ENCODE measurements around the gene MEGF9.

The MEGF9 gene

DNA sequence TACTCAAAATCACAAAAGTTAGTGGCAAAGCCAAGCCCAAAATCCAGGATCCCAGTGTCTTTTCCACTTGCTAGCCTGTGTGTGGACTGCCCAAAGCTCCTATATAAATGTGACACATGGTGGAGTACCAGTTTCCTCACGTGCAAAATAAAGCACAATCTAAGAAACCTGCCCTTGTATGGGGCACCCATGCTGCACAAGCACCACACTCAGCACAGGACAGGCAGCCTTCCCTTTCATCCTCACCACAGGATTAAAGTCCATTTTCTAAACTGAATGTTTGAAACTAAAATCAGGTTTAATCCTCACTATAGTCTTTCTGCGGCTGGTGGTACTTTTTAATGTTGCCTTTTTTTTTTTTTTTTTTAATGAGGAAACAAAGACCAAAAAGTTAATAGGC is 139.8 kb downstream of the MEGF9 start:
- Histone ChIP-seq H3K9me3 (ENCODE audit: insufficient read depth, low read length) (no peaks in the 10 kb centered on the region), H2AFZ (ENCODE audit: low read depth, low read length, severe bottlenecking) (no peak overlapping the region), H3K4me2 (ENCODE audit: low read depth, low read length, poor library complexity, severe bottlenecking) (no peak overlapping the region), H3F3A (ENCODE audit: insufficient read depth) (no peaks in the 10 kb centered on the region), H3K79me2 (ENCODE audit: insufficient read depth, low read length) (peaks cover 72% of the 10 kb centered on the region), H3K27ac (ENCODE audit: low read depth, low read length) (no peak overlapping the region), H3K9me2 (replicated peaks; ENCODE audit: insufficient read depth, low read length) (no peaks in the 10 kb centered on the region), H4K20me1 (ENCODE audit: low read depth, low read length) (no peaks in the 10 kb centered on the region; the same call in 1 of the 2 replicates), H3K36me3 (ENCODE audit: low read length) (peaks cover 2% of the 10 kb centered on the region; the same call in 1 of the 2 replicates), H3K4me3 (ENCODE audit: insufficient read depth, low read length, poor library complexity, severe bottlenecking) (no peak overlapping the region), H3K9ac (ENCODE audit: low read length) (no peak overlapping the region), H3K27me3 (ENCODE audit: low read length) (no peaks in the 10 kb centered on the region)
- TF ChIP-seq EZH2phosphoT487 (conservative IDR thresholded peaks at IDR 0.05; ENCODE audit: low read length) (no peak), CTCF (IDR thresholded peaks at IDR 0.05; ENCODE audit: insufficient read depth, low read length, poor library complexity, severe bottlenecking) (no peak)

- no peaks in the 10 kb centered on the region for H3K27me3 ChIP-seq (ENCODE audit: low read length)
Observed at GRCh38 chr9:120572472-120572871, 141.8 kb downstream of the MEGF9 start.

GRCh38 chr9:120571443-120572257 is 142.6 kb downstream of the MEGF9 start:
- Histone ChIP-seq H3K9ac (ENCODE audit: low read length) (no peak overlapping the region), H3K9me2 (replicated peaks; ENCODE audit: insufficient read depth, low read length) (no peaks in the 10 kb centered on the region), H3K27me3 (ENCODE audit: low read length) (no peaks in the 10 kb centered on the region), H3F3A (ENCODE audit: insufficient read depth) (no peaks in the 10 kb centered on the region), H3K79me2 (ENCODE audit: insufficient read depth, low read length) (peaks cover 44% of the 10 kb centered on the region), H3K9me3 (ENCODE audit: insufficient read depth, low read length) (no peaks in the 10 kb centered on the region), H2AFZ (ENCODE audit: low read depth, low read length, severe bottlenecking) (no peak overlapping the region), H3K4me2 (ENCODE audit: low read depth, low read length, poor library complexity, severe bottlenecking) (no peak overlapping the region), H4K20me1 (ENCODE audit: low read depth, low read length) (peaks cover 5% of the 10 kb centered on the region; the same call in 1 of the 2 replicates), H3K36me3 (ENCODE audit: low read length) (peaks cover 24% of the 10 kb centered on the region), H3K4me3 (ENCODE audit: insufficient read depth, low read length, poor library complexity, severe bottlenecking) (no peak overlapping the region), H3K27ac (ENCODE audit: low read depth, low read length) (no peak overlapping the region)
- TF ChIP-seq CTCF (IDR thresholded peaks at IDR 0.05; ENCODE audit: insufficient read depth, low read length, poor library complexity, severe bottlenecking) (no peak), EZH2phosphoT487 (conservative IDR thresholded peaks at IDR 0.05; ENCODE audit: low read length) (no peak)

More at GRCh38 chr9:120572472-120572871, 141.8 kb downstream of the MEGF9 start:
- Histone ChIP-seq H3K27ac (ENCODE audit: low read depth, low read length) (no peak overlapping the region), H3K4me3 (ENCODE audit: insufficient read depth, low read length, poor library complexity, severe bottlenecking) (no peak overlapping the region), H3K9me3 (ENCODE audit: insufficient read depth, low read length) (no peaks in the 10 kb centered on the region), H3K79me2 (ENCODE audit: insufficient read depth, low read length) (peaks cover 52% of the 10 kb centered on the region), H3F3A (ENCODE audit: insufficient read depth) (no peaks in the 10 kb centered on the region), H3K4me2 (ENCODE audit: low read depth, low read length, poor library complexity, severe bottlenecking) (no peak overlapping the region), H3K9me2 (replicated peaks; ENCODE audit: insufficient read depth, low read length) (no peaks in the 10 kb centered on the region), H4K20me1 (ENCODE audit: low read depth, low read length) (peaks cover under 1% of the 10 kb centered on the region; the same call in 1 of the 2 replicates), H2AFZ (ENCODE audit: low read depth, low read length, severe bottlenecking) (no peak overlapping the region), H3K9ac (ENCODE audit: low read length) (no peak overlapping the region), H3K36me3 (ENCODE audit: low read length) (peaks cover 17% of the 10 kb centered on the region)
- TF ChIP-seq EZH2phosphoT487 (conservative IDR thresholded peaks at IDR 0.05; ENCODE audit: low read length) = no peak
- no peak for TF ChIP-seq CTCF (IDR thresholded peaks at IDR 0.05; ENCODE audit: insufficient read depth, low read length, poor library complexity, severe bottlenecking)

Measured in SU-DHL-6 (cell line).